ENCODE results near the gene MEGF10. TPM values are rescaled to one million over a fixed set of nuclear protein-coding genes. Genes with fewer than 3 reads are reported as not detected.
"Not testable (repeated sequence)": the region's sequence is repeated elsewhere in the genome, so short reads cannot be mapped to it uniquely, and the experiment has no call there.

MEGF10 gene
- total RNA-seq, 1 donor from 2014 or later: 77.8 TPM

DNA sequence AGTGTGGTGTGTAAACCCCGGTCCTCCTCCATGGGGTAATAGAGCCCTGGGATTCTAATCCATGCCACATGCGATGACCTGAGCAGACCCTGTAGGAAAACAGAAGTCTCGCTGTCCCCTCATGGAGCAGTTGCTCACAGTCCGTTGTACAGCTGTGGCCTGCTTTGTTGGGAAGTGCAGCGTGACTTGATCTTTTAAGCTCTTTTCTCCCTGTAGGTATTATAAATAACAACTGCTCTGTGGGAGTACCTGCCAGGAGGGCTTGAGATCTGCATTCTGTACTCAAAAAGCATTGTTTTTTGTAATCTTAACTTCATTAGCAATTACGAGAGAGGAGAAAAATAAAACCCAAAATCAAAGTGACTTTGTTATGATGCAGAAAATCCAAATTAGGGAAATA, 17.3 kb downstream of the MEGF10 start:
- no peaks in the 10 kb centered on the region for H3K27me3 ChIP-seq (ENCODE audit: control insufficient read depth in 3 of 3, insufficient read depth in 3 of 3, low read length in 3 of 3)
- H3K36me3 ChIP-seq (ENCODE audit: control insufficient read depth in 3 of 3, insufficient read depth in 3 of 3, low read length in 3 of 3): no peaks in the 10 kb centered on the region
- no peak overlapping the region for H3K27ac ChIP-seq (ENCODE audit: low read depth, low read length)
- no peaks in the 10 kb centered on the region for H3K9me3 ChIP-seq (ENCODE audit: control insufficient read depth in 3 of 3, low read length in 3 of 3)
- peak overlapping the region in 1 of 3 donors; percentile 7 for H3K9ac ChIP-seq (ENCODE audit: low read depth in 1 of 3, low read length in 3 of 3)
- H3K4me1 ChIP-seq (ENCODE audit: control insufficient read depth in 3 of 3, insufficient read depth in 3 of 3, low read length in 3 of 3): peaks cover 6 to 27% (median 10%) of the 10 kb centered on the region in 3 donors
- no peak overlapping the region for H3K4me3 ChIP-seq (ENCODE audit: low read length in 3 of 3)

DNA sequence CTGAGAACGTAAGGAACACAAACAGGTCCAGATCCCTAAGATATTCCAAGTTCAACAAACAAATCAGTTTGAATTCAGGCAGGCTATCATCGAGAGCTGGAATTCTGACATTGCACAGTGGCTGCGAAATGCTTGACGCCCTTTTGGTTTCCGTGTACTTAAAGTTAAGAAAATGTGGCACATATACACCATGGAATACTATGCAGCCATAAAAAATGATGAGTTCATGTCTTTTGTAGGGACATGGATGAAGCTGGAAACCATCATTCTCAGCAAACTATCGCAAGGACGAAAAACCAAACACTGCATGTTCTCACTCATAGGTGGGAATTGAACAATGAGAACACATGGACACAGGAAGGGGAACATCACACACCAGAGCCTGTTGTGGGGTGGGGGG, 17.7 kb downstream of the MEGF10 start:
- not testable (repeated sequence) for H3K27ac ChIP-seq (ENCODE audit: low read depth, low read length)

DNA sequence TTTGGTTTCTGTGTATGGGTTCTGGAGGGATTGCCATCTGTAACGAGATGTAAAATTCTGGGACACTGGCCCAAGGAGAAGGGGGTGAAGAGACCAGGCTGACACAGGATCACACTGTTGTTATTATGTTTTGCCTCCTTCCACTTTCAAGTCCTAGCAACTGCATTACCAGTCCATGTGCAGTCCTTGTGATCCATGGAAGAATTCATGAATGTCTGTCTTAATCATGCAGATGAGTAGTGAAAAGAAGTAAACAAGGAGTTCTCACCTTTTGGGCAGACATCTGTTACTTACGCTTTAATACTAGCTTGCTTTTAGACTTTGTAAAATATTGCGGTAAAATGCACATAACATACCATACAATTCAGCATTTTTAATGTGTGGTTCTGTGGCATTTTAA, 18.3 kb downstream of the MEGF10 start:
- Histone ChIP-seq H3K9me3 (ENCODE audit: control insufficient read depth in 3 of 3, low read length in 3 of 3) (no peaks in the 10 kb centered on the region), H3K27ac (ENCODE audit: low read depth, low read length) (no peak overlapping the region), H3K4me1 (ENCODE audit: control insufficient read depth in 3 of 3, insufficient read depth in 3 of 3, low read length in 3 of 3) (peaks cover 6 to 27% (median 10%) of the 10 kb centered on the region in 3 donors), H3K27me3 (ENCODE audit: control insufficient read depth in 3 of 3, insufficient read depth in 3 of 3, low read length in 3 of 3) (no peaks in the 10 kb centered on the region), H3K9ac (ENCODE audit: low read depth in 1 of 3, low read length in 3 of 3) (no peak overlapping the region), H3K4me3 (ENCODE audit: low read length in 3 of 3) (no peak overlapping the region), H3K36me3 (ENCODE audit: control insufficient read depth in 3 of 3, insufficient read depth in 3 of 3, low read length in 3 of 3) (no peaks in the 10 kb centered on the region)

More for the DNA sequence above, 17.7 kb downstream of the MEGF10 start:
- not testable (repeated sequence) for H3K36me3 ChIP-seq (ENCODE audit: control insufficient read depth in 3 of 3, insufficient read depth in 3 of 3, low read length in 3 of 3); H3K4me3 ChIP-seq (ENCODE audit: low read length in 3 of 3); H3K9me3 ChIP-seq (ENCODE audit: control insufficient read depth in 3 of 3, low read length in 3 of 3); H3K9ac ChIP-seq (ENCODE audit: low read depth in 1 of 3, low read length in 3 of 3); H3K27me3 ChIP-seq (ENCODE audit: control insufficient read depth in 3 of 3, insufficient read depth in 3 of 3, low read length in 3 of 3)
- peaks cover 6 to 27% (median 10%) of the 10 kb centered on the region in 3 donors for H3K4me1 ChIP-seq (ENCODE audit: control insufficient read depth in 3 of 3, insufficient read depth in 3 of 3, low read length in 3 of 3)

DNA sequence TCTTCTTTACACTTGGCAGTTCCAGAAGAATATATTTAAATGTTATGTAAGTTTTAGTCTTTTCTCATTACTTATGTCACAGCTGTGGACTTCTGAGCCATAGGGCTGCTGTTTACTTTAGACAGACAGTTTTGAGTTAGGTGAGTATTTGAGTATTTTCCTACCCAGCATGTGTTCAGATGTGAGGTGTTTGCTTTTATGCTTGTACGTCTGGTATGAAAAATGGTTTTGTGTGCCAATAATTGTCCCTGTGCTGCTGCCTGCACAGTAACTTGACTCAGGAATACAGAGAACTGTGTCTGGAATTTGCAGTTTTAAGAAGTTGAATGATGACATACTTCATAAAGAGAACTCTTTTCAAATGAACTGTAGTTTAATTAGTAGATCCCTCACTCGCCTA, 20.8 kb downstream of the MEGF10 start:
- no peaks in the 10 kb centered on the region for H3K36me3 ChIP-seq (ENCODE audit: control insufficient read depth in 3 of 3, insufficient read depth in 3 of 3, low read length in 3 of 3)
- peak overlapping the region in 1 of 3 donors; percentile 25 for H3K9ac ChIP-seq (ENCODE audit: low read depth in 1 of 3, low read length in 3 of 3)

DNA sequence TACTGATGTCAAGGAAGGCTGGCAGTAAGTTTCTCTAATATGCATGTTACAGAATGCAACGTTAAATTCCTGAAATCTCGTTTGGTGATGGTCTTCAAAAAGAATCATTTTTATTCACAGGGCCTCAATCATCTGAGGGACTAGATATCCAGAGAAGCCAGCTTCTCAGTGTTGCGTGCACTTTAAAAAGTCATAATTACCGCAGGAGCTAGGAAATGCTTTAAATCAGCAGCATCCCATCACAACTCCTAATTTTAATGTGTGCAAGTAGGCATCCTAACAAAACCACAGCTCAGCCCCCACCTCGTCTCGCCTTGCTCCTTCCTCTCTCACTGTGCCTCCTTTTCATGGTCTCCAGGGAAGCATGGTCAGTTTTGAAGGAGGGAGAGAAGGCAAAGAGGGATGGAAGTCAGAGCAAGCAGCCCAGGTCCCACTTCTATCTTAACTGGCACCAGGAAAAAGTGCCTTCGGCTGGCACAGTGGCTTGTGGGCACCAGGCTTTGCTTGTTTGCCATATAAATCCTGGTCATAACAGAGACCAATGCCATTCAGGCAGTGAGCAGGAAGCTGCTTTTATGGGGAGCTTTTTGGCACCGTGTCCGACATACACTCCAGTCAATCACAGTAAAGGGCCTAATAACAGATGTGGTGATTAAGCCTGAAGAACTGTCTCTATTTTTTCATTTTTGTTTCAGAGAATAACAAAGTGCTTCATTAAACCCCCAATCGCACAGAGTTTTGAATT, 21.4 kb downstream of the MEGF10 start:
- no peak overlapping the region for H3K27ac ChIP-seq (ENCODE audit: low read depth, low read length)
- no peaks in the 10 kb centered on the region for H3K9me3 ChIP-seq (ENCODE audit: control insufficient read depth in 3 of 3, low read length in 3 of 3)
- no peaks in the 10 kb centered on the region for H3K27me3 ChIP-seq (ENCODE audit: control insufficient read depth in 3 of 3, insufficient read depth in 3 of 3, low read length in 3 of 3)
- no peaks in the 10 kb centered on the region for H3K36me3 ChIP-seq (ENCODE audit: control insufficient read depth in 3 of 3, insufficient read depth in 3 of 3, low read length in 3 of 3)
- H3K4me3 ChIP-seq (ENCODE audit: low read length in 3 of 3): no peak overlapping the region
- peaks cover 6 to 13% (median 10%) of the 10 kb centered on the region in 3 donors for H3K4me1 ChIP-seq (ENCODE audit: control insufficient read depth in 3 of 3, insufficient read depth in 3 of 3, low read length in 3 of 3)
- peak overlapping the region in 2 of 3 donors; percentile 22 to 25 for H3K9ac ChIP-seq (ENCODE audit: low read depth in 1 of 3, low read length in 3 of 3)

More for the DNA sequence above, 20.8 kb downstream of the MEGF10 start:
- Histone ChIP-seq H3K4me3 (ENCODE audit: low read length in 3 of 3) (no peak overlapping the region), H3K27me3 (ENCODE audit: control insufficient read depth in 3 of 3, insufficient read depth in 3 of 3, low read length in 3 of 3) (no peaks in the 10 kb centered on the region), H3K4me1 (ENCODE audit: control insufficient read depth in 3 of 3, insufficient read depth in 3 of 3, low read length in 3 of 3) (peaks cover 6 to 17% (median 10%) of the 10 kb centered on the region in 3 donors), H3K27ac (ENCODE audit: low read depth, low read length) (no peak overlapping the region), H3K9me3 (ENCODE audit: control insufficient read depth in 3 of 3, low read length in 3 of 3) (no peaks in the 10 kb centered on the region)

DNA sequence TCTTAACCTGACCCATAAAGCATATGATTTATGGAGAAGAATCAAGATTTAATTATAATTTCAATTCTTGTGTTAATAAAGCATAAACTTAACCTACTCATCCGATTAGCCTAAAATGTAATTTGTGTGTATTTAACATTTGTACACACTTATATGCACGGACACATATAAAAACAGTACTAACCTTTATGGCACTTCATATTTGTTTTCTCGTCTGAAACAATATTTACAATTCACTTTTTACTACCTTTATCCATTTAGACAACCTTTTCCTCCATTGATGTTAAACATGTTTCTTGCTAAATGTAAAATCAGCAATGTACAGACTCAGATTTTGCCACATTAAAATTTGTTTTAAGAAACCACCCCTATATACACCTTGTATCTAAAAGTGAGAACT, 22.8 kb downstream of the MEGF10 start:
- no peak overlapping the region for H3K9ac ChIP-seq (ENCODE audit: low read depth in 1 of 3, low read length in 3 of 3)
- H3K36me3 ChIP-seq (ENCODE audit: control insufficient read depth in 3 of 3, insufficient read depth in 3 of 3, low read length in 3 of 3): no peaks in the 10 kb centered on the region
- peaks cover 6 to 10% (median 6%) of the 10 kb centered on the region in 3 donors for H3K4me1 ChIP-seq (ENCODE audit: control insufficient read depth in 3 of 3, insufficient read depth in 3 of 3, low read length in 3 of 3)
- no peaks in the 10 kb centered on the region for H3K9me3 ChIP-seq (ENCODE audit: control insufficient read depth in 3 of 3, low read length in 3 of 3)
- no peak overlapping the region for H3K27ac ChIP-seq (ENCODE audit: low read depth, low read length)
- no peak overlapping the region for H3K4me3 ChIP-seq (ENCODE audit: low read length in 3 of 3)
- H3K27me3 ChIP-seq (ENCODE audit: control insufficient read depth in 3 of 3, insufficient read depth in 3 of 3, low read length in 3 of 3): no peaks in the 10 kb centered on the region

DNA sequence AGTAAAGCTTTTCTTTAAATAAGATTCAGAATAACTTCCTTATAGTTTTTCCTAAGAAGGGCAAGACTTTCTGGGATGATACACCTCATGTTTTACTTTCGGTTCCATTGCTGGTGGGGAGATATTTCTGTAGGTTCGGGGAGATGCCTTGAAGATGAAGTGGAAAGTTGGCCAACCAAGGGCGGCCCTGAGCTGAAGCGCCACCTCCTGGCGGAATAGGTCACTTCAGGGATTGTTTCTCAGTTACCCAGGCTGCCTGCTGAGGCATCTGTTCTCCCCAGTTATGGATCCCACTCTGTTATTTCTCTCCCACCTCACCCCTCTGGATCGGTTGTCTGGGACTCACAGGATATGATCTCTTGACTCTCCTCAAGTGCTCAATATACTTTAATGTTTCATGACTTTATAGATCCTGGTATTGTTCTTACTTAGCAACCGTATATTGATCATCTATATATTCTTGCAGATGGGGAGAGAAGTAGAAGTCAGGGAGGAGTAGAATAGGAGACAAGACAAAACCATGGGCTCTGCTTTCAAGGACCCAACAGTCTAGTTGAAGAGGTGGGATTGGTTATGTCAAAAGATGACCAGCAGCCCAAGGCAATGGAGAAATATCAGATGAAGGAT, 23.4 kb downstream of the MEGF10 start:
- peaks cover 6 to 10% (median 6%) of the 10 kb centered on the region in 3 donors for H3K4me1 ChIP-seq (ENCODE audit: control insufficient read depth in 3 of 3, insufficient read depth in 3 of 3, low read length in 3 of 3)
- no peak overlapping the region for H3K9ac ChIP-seq (ENCODE audit: low read depth in 1 of 3, low read length in 3 of 3)
- H3K4me3 ChIP-seq (ENCODE audit: low read length in 3 of 3): no peak overlapping the region
- no peaks in the 10 kb centered on the region for H3K9me3 ChIP-seq (ENCODE audit: control insufficient read depth in 3 of 3, low read length in 3 of 3)
- no peaks in the 10 kb centered on the region for H3K36me3 ChIP-seq (ENCODE audit: control insufficient read depth in 3 of 3, insufficient read depth in 3 of 3, low read length in 3 of 3)
- no peaks in the 10 kb centered on the region for H3K27me3 ChIP-seq (ENCODE audit: control insufficient read depth in 3 of 3, insufficient read depth in 3 of 3, low read length in 3 of 3)
- no peak overlapping the region for H3K27ac ChIP-seq (ENCODE audit: low read depth, low read length)

DNA sequence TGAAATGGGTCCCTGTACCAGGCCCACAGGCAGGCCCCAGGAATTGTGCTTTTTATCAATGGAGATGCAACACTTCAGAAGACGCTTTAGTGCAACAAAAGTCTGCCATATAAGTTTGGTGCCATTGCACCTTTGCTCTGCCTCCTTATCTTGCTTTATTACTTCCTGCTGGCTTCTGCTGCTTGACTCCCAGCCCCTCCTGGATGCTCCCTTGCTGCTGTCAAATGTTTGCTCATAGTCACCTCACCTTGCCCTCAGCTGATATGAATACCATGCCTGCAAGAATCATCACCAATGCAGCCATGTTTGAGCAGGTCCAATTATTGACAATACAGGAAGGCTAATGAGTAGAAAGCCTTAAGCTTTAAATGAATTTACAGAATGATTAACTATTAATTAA, 25.4 kb downstream of the MEGF10 start:
- H3K9me3 ChIP-seq (ENCODE audit: control insufficient read depth in 3 of 3, low read length in 3 of 3): no peaks in the 10 kb centered on the region
- H3K27ac ChIP-seq (ENCODE audit: low read depth, low read length): no peak overlapping the region
- H3K9ac ChIP-seq (ENCODE audit: low read depth in 1 of 3, low read length in 3 of 3): no peak overlapping the region
- peaks cover 6 to 10% (median 6%) of the 10 kb centered on the region in 3 donors for H3K4me1 ChIP-seq (ENCODE audit: control insufficient read depth in 3 of 3, insufficient read depth in 3 of 3, low read length in 3 of 3)
- H3K27me3 ChIP-seq (ENCODE audit: control insufficient read depth in 3 of 3, insufficient read depth in 3 of 3, low read length in 3 of 3): no peaks in the 10 kb centered on the region
- no peaks in the 10 kb centered on the region for H3K36me3 ChIP-seq (ENCODE audit: control insufficient read depth in 3 of 3, insufficient read depth in 3 of 3, low read length in 3 of 3)
- no peak overlapping the region for H3K4me3 ChIP-seq (ENCODE audit: low read length in 3 of 3)

DNA sequence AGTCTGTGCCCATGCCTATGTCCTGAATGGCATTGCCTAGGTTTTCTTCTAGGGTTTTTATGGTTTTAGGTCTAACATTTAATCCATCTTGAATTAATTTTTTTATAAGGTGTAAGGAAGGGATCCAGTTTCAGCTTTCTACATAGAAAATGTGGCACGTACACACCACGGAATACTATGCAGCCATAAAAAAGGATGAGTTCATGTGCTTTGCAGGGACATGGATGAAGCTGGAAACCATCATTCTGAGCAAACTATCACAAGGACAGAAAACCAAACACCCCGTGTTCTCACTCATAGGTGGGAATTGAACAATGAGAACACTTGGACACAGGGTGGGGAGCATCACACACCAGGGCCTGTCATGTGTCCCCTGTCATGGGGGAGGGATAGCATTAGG, 26.8 kb downstream of the MEGF10 start:
- H3K4me3 ChIP-seq (ENCODE audit: low read length in 3 of 3); H3K9me3 ChIP-seq (ENCODE audit: control insufficient read depth in 3 of 3, low read length in 3 of 3); H3K9ac ChIP-seq (ENCODE audit: low read depth in 1 of 3, low read length in 3 of 3); H3K36me3 ChIP-seq (ENCODE audit: control insufficient read depth in 3 of 3, insufficient read depth in 3 of 3, low read length in 3 of 3); H3K4me1 ChIP-seq (ENCODE audit: control insufficient read depth in 3 of 3, insufficient read depth in 3 of 3, low read length in 3 of 3); H3K27me3 ChIP-seq (ENCODE audit: control insufficient read depth in 3 of 3, insufficient read depth in 3 of 3, low read length in 3 of 3); H3K27ac ChIP-seq (ENCODE audit: low read depth, low read length): not testable (repeated sequence)

Data from skeletal muscle tissue (tissue), 4 donors.